GM19099 (cell line): ENCODE results near the gene CHMP1A.
A peak's percentile ranks its signal among the peaks of the same experiment; 100 is the strongest.

ENCODE experiments used
- POLR2A ChIP-seq: IDR thresholded peaks from 3 replicates; pipeline ENCODE4 v1.6.1; 2011; ENCODE audit warnings: low read depth; ENCODE audit not compliant: insufficient read length; ENCODE audit errors: extremely low read depth

The CHMP1A gene

DNA sequence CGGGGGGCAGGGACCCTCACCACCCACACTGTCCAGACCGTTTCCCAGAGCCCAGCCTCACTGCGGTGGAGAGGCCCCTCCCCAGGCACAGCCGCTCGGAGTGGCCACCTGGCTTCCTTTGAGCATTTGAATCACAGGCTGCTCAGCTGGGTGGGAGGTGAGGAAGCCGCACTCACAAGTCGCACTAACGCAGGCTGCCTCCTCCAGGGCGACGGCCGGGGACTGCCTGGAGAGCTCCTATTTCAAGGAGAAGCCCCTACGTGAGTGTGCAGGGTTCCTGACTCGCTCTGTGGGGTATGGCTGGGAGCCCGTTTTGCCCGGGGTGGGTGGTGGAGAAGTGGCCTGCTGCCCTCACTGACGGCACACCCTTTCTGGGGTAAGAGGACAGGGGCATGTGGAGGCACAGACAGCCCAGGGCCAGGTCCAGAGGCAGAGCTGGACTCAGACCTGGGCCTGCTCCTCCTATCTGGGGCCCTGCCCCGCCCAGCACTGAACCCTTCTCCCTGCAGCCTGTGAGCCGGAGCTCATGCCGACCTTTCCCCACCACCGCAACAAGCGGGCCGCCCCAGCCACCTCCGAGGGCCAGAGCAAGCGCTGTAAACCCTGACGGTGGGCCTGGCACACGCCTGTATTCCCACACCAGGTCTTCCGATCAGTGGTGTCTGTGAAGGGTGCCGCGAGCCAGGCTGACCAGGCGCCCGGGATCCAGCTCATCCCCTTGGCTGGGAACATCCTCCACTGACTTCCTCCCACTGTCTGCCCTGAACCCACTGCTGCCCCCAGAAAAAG is 37.8 kb upstream of the CHMP1A start:
- no peak for TF ChIP-seq POLR2A

GRCh38 chr16:89693931-89694783 is 36.6 kb upstream of the CHMP1A start:
- no peak for TF ChIP-seq POLR2A

- TF ChIP-seq POLR2A = no peak
These were observed 35.8 kb upstream of the CHMP1A start for GRCh38 chr16:89693289-89693731.

- TF ChIP-seq POLR2A = no peak
These were observed 34.6 kb upstream of the CHMP1A start for GRCh38 chr16:89691986-89692569.

DNA sequence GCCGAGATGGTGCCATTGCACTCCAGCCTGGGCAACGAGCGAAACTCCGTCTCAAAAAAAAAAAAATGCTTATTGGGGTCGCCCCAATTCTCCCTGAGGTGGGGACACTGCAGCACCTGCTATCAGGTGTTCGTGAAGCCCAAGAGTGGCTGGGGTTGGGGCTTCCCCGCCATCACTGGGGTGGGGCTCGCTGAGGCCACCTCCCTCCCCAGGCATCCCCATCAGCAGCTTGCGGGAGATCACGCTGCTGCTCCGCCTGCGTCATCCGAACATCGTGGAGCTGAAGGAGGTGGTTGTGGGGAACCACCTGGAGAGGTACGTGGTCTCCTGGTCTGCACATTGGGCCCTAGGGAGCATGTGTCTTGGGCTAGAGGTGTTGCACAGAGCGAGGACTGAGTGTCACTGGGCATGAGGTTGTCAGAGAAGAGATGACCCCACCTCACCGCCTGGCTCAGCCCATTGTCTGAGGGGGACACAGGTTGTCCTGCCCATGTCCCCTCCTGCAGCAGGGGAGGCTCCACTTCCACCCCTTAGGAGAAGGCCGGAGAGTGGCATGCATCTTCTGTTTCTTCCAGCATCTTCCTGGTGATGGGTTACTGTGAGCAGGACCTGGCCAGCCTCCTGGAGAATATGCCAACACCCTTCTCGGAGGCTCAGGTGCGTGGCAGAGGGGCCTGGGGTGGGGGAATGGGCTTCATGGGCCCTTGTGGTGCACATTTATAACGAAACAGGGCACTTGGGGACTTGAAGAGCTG is 33.9 kb upstream of the CHMP1A start:
- TF ChIP-seq POLR2A = no peak

GRCh38 chr16:89690392-89690901 is 32.9 kb upstream of the CHMP1A start:
- no peak for TF ChIP-seq POLR2A

GRCh38 chr16:89689142-89689541 is 31.6 kb upstream of the CHMP1A start:
- no peak for TF ChIP-seq POLR2A

- no peak for TF ChIP-seq POLR2A
These were observed 30.9 kb upstream of the CHMP1A start for GRCh38 chr16:89688395-89688794.

DNA sequence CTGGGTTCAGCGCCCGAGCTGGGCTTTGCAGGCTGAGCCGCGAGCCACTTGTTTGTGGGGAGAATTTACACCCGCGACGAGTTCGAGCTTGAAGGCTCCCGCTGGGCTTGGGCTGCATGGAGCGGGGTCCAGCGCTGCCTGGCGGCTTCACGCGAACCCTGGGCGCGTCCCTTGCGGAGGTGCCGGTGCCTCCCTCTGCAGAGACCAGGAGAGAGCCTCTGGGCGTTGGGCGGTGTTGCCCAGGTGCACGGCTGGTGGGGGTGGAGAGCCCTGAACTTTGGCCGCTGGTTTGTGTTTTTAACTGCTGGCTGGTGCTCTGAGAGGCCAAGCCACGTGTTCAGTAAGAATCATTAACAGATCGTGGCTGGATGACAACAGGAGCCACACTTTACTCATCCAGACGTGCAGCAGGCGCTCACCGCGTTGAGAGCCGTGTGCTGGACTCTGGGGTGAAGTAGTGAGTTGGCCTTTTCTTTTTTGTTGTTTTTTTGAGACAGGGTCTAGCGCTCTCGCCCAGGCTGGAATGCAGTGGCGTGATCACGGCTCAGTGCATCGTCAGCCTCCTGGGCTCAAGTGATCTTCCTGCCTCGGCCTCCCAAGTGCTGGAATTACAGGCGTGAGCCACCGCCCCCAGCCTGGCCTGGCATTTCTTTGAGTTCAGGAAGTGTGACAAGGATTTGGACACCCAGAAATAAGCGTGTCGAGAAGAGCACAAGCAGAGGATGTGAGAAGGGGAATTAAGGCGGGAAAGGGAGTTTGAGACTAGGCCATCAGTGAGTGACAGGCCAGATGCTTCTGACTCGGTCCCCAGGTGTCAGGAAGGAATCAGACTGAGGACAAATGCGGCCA is 29.8 kb upstream of the CHMP1A start:
- no peak for TF ChIP-seq POLR2A

DNA sequence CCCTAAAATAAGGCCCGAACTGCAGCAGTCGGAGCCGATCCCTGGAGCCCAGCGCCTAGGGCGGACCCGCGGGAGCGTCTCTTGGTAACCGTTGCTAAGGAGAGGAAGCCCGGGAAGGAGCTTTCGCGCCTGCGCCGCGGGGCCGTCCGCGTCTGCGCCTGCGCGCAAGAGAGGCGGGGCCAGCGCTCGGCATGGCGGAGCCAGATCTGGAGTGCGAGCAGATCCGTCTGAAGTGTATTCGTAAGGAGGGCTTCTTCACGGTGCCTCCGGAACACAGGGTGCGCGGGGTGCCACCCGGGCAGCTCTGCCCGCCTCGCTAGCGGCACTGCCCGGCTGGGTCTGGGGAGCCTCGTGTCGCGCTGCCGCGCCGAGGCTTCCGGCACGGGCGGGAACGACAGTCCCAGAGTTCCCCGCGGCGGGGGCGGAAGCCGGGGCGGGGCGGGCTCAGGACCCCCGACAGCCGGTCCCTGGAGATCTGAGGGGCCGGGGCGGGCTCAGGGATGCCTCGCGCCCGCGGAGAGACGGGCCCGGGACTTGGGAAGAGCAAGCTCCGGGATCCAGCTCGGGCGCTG is 29.1 kb upstream of the CHMP1A start, which contains the start of gene CDK10:
TSS of gene CDK10 (plus strand) at position 170 of the 572 bp plus-strand sequence. CDS start at position 192, 22 bp downstream.
- TF ChIP-seq POLR2A = peak; percentile 92

DNA sequence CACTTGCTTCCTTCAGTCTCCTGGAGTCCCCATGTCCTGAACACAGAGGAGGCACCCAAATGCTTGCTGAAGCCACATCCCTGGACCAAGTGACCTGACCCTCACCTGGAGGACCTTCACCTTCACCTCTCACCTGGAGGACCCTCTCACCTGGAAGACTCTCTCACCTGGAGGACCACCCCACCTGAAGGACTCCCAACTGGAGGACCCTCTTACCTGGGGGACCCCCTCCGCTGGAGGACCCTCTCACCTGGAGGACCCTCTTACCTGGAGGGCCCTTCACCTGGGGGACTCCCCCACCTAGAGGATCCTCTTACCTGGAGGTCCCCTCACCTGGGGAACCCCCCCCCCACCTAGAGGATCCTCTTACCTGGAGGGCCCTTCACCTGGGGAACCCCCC is 28.4 kb upstream of the CHMP1A start:
- TF ChIP-seq POLR2A = no peak

- TF ChIP-seq POLR2A = no peak
These were observed 20.8 kb upstream of the CHMP1A start for GRCh38 chr16:89678258-89678657.
